ENCODE data around the gene MAPK8. TPM values are rescaled to one million over a fixed set of nuclear protein-coding genes. Genes with fewer than 3 reads are reported as not detected.

MAPK8 gene
- total and polyA plus RNA-seq, 9 of the 15 experiments (the other 6 are each of a cell fraction or from before 2014, with no cell fraction given), result 6.4 to 159 (median 71.0) TPM

GRCh38 chr10:48400129-48400849 is 93.8 kb downstream of the MAPK8 start:
- ChIA-PET CTCF (ENCODE audit: low intra/inter-chr PET ratio) (no interaction called here), POLR2A (interaction anchor here (0.6 kb wide), 1 partner anchor 1057 kb away, joined by 4 read pairs; no protein-coding TSS in a partner anchor)
- BruUV-seq (replicated peaks), result no TSS peak
- peak; percentile 73 for ATAC-seq
- H3K79me2 ChIP-seq (ENCODE audit: control insufficient read depth, insufficient read depth, low read length), result peaks cover 22% of the 10 kb centered on the region
- H3K4me2 ChIP-seq (ENCODE audit: insufficient read depth, low read length), result no peak overlapping the region
- peak; percentile 19 for FAIRE-seq
- H3K9me1 ChIP-seq (ENCODE audit: control insufficient read depth, insufficient read depth, low read length), result no peaks in the 10 kb centered on the region
- no peak overlapping the region for H2AFZ ChIP-seq (ENCODE audit: low read depth, low read length)
- no peak overlapping the region for H3K4me3 ChIP-seq
- 22% methylated on average over 3 of the region's 3 CpGs for WGBS (ENCODE audit: insufficient coverage, low coverage, missing lambda C conversion rate)
- H3K4me1 ChIP-seq (replicated peaks in 1 of 2; ENCODE audit: control insufficient read depth in 2 of 2, insufficient read depth in 2 of 2, low read length in 2 of 2), result peaks cover 8 to 21% of the 10 kb centered on the region in 2 experiments
- H3K9me3 ChIP-seq (replicated peaks; ENCODE audit: control insufficient read depth, insufficient read depth, low read depth, low read length), result no peaks in the 10 kb centered on the region
- DNase-seq (ENCODE audit: extremely low read depth in 1 of 4, low spot score in 3 of 4), result peak in 1 of 4 experiments; percentile 58
- no peak overlapping the region for H3K9ac ChIP-seq (ENCODE audit: insufficient read depth in 1 of 2, low read depth in 2 of 2, low read length in 2 of 2)
- intact Hi-C loops (cut with micrococcal nuclease) (no loop called here), in situ Hi-C loops (cut with MboI) (no loop called here)
- no peak overlapping the region; the same call in 2 of the 3 replicates for H3K27ac ChIP-seq (ENCODE audit: extremely low read depth, low read depth, low read length)
- peaks cover 8% of the 10 kb centered on the region; the same call in 1 of the 3 replicates for H3K36me3 ChIP-seq (ENCODE audit: control insufficient read depth, insufficient read depth, low read length)
- no peaks in the 10 kb centered on the region for H3K27me3 ChIP-seq (ENCODE audit: control insufficient read depth in 2 of 2, insufficient read depth in 2 of 2, low read length in 2 of 2)
- H4K20me1 ChIP-seq (replicated peaks; ENCODE audit: control insufficient read depth, insufficient read depth, low read length), result no peaks in the 10 kb centered on the region; the same call in 1 of the 2 replicates
- TF ChIP-seq SAFB2 (IDR thresholded peaks at IDR 0.05; ENCODE audit: borderline replicate concordance, low read depth, low read length, severe bottlenecking) (no peak), DPF2 (IDR thresholded peaks at IDR 0.05) (peak; percentile 38; the same call in 1 of the 2 replicates), PKNOX1 (IDR thresholded peaks at IDR 0.05) (peak; percentile 66), ZNF316 (IDR thresholded peaks at IDR 0.05) (peak; percentile 8; the same call in 1 of the 2 replicates), STAT5A (IDR thresholded peaks at IDR 0.05; ENCODE audit: borderline replicate concordance, low read length) (no peak), HOMEZ (CRISPR knock-in tag; IDR thresholded peaks at IDR 0.05) (no peak), MEIS2 (IDR thresholded peaks at IDR 0.05; ENCODE audit: partially characterized antibody) (peak; percentile 87), SOX6 (IDR thresholded peaks at IDR 0.05) (peak; percentile 44; the same call in 1 of the 2 replicates), ATF7 (IDR thresholded peaks at IDR 0.05) (no peak), RB1 (IDR thresholded peaks at IDR 0.05; ENCODE audit: low read depth) (no peak), ARID1B (IDR thresholded peaks at IDR 0.05) (0 out of 2 replicates have a peak, but pooled peaks have one; percentile 19), DIDO1 (tag; IDR thresholded peaks at IDR 0.05; ENCODE audit: low read depth) (no peak), HMBOX1 (IDR thresholded peaks at IDR 0.05) (0 out of 2 replicates have a peak, but pooled peaks have one; percentile 58), SUPT5H (IDR thresholded peaks at IDR 0.05) (no peak), C11orf30 (IDR thresholded peaks at IDR 0.05; ENCODE audit: low read depth) (peak; percentile 9; the same call in 1 of the 2 replicates), ZNF384 (IDR thresholded peaks at IDR 0.05; ENCODE audit: low read depth, low read length) (no peak), VEZF1 (CRISPR knock-in tag; IDR thresholded peaks at IDR 0.05) (0 out of 2 replicates have a peak, but pooled peaks have one; percentile 3), ZNF263 (CRISPR knock-in tag; IDR thresholded peaks at IDR 0.05; ENCODE audit: borderline replicate concordance) (peak; percentile 81), ZBTB7A (IDR thresholded peaks at IDR 0.05; ENCODE audit: borderline replicate concordance, control insufficient read depth, low read depth, low read length) (no peak)

Measured in K562 (cell line).